Fibroblast of lung (primary cell): ENCODE results near the gene TYW1. TPM values are rescaled to one million over a fixed set of nuclear protein-coding genes. Genes with fewer than 3 reads are reported as not detected.
"Not testable (repeated sequence)": the region's sequence is repeated elsewhere in the genome, so short reads cannot be mapped to it uniquely, and the experiment has no call there.

Source experiments
- DNase-seq, 2 donors: peaks; one replicate each; pipeline versions ENCODE4 v3.0.0 to v3.0.0-alpha.2; 2010; ENCODE audit warnings: low read depth in 2 of 2
- H2AFZ ChIP-seq: 2 replicates; pipeline ENCODE4 v1.5.1; 2012; ENCODE audit warnings: low read length, control low read depth, inconsistent platforms
- H3K27ac ChIP-seq: 2 replicates; pipeline ENCODE4 v1.5.1; 2011; ENCODE audit warnings: low read length, control low read depth; ENCODE audit not compliant: insufficient read depth
- H3K27me3 ChIP-seq: 2 replicates; pipeline ENCODE4 v1.5.1; 2011; ENCODE audit warnings: mild to moderate bottlenecking, low read length; ENCODE audit not compliant: control insufficient read depth, insufficient read depth
- H3K36me3 ChIP-seq: 2 replicates; pipeline ENCODE4 v1.5.1; 2011; ENCODE audit warnings: low read length; ENCODE audit not compliant: control insufficient read depth, insufficient read depth
- H3K4me1 ChIP-seq: 2 replicates; pipeline ENCODE4 v1.5.1; 2011; ENCODE audit warnings: low read length; ENCODE audit not compliant: control insufficient read depth, insufficient read depth; ENCODE audit errors: extremely low read depth
- H3K4me2 ChIP-seq: 2 replicates; pipeline ENCODE4 v1.5.1; 2011; ENCODE audit warnings: low read length, control low read depth; ENCODE audit not compliant: insufficient read depth; ENCODE audit errors: extremely low read depth
- H3K4me3 ChIP-seq, 4 experiments: fragments of 200-600 bp in 1 of 4; sonication (generic) in 1 of 4; replicated peaks in 1 of 4; 2 replicates each; pipeline ENCODE4 v1.5.1; 2011 to 2016; ENCODE audit warnings: low read length in 4 of 4, low read depth in 3 of 4, mild to moderate bottlenecking in 3 of 4, control low read depth in 2 of 4, inconsistent platforms in 1 of 4, mixed read lengths in 1 of 4; ENCODE audit not compliant: insufficient read depth in 1 of 4; ENCODE audit errors: control extremely low read depth in 1 of 4
- H3K79me2 ChIP-seq: 2 replicates; pipeline ENCODE4 v1.5.1; 2012; ENCODE audit warnings: mild to moderate bottlenecking, low read length, inconsistent platforms; ENCODE audit not compliant: control insufficient read depth, insufficient read depth
- H3K9ac ChIP-seq: 2 replicates; pipeline ENCODE4 v1.5.1; 2011; ENCODE audit warnings: mild to moderate bottlenecking, low read length, control low read depth; ENCODE audit not compliant: insufficient read depth
- H3K9me3 ChIP-seq: 2 replicates; pipeline ENCODE4 v1.5.1; 2012; ENCODE audit warnings: low read depth, low read length; ENCODE audit not compliant: control insufficient read depth, insufficient read depth
- H4K20me1 ChIP-seq: 2 replicates; pipeline ENCODE4 v1.5.1; 2011; ENCODE audit warnings: low read length; ENCODE audit not compliant: control insufficient read depth, insufficient read depth; ENCODE audit errors: extremely low read depth
- polyA plus RNA-seq, 2 donors: library from polyadenylated mRNA; depleted of rRNA in 1 of 2; stranded (reverse) in 1 of 2; unstranded in 1 of 2; fragments of >200 nt; gene quantifications; 2 replicates each; pipeline ENCODE4 v1.2.1, GENCODE V29; 2011 to 2012; ENCODE audit warnings: missing spikeins in 1 of 2
- total RNA-seq: library from RNA; depleted of rRNA; stranded (reverse); fragments of >200 nt; gene quantifications from 2 replicates; pipeline ENCODE4 v1.2.1, GENCODE V29; 2014

Gene TYW1
- total and polyA plus RNA-seq, 2 donors (not counting 1 experiment from before 2014, with no cell fraction given), result 16.7 to 25.1 TPM

DNA sequence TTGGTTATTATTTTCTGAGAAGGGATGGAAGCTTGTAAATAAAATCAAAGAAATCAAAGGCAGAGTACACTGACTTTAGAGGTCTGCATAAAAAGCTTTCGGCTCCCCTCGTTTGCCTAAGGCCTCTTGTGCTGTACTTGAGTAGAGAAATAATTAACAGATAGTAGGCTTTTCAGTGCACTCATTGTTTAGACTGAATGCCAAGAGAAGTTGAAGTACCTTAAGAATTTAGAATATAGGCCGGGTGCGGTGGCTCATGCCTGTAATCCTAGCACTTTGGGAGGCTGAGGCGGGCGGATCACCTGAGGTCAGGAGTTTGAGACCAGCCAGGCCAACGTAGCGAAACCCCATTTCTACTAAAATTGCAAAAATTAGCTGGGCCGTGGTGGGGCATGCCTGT lies 232.4 kb downstream of the TYW1 start:
- H3K4me1 ChIP-seq, DNase-seq, H3K4me3 ChIP-seq, H2AFZ ChIP-seq, H3K79me2 ChIP-seq, H3K27ac ChIP-seq, H3K9ac ChIP-seq, H3K9me3 ChIP-seq, H3K27me3 ChIP-seq, H3K36me3 ChIP-seq, H3K4me2 ChIP-seq, H4K20me1 ChIP-seq: not testable (repeated sequence)

DNA sequence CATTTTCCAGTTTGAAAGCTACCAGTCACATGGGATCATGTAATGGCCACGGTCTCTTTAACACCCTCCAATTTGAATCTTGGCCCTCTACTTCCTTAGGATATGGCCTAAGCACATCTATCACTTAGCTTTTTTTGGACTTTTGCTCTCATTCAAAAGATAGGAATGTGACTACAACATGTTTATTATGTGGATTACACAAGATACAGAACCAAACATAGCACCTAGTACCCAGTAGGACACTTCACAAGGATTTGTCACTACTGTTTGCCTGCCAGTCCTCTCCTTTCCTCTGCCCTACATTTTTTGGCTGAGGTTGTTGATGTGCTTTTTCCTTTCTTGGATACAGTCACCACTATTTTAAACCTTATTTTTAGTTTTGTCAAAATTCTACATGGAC lies 233.4 kb downstream of the TYW1 start:
- H3K4me3 ChIP-seq, H3K79me2 ChIP-seq, H3K27ac ChIP-seq, H3K27me3 ChIP-seq, H2AFZ ChIP-seq, DNase-seq, H3K9ac ChIP-seq, H3K4me2 ChIP-seq, H3K4me1 ChIP-seq, H4K20me1 ChIP-seq, H3K9me3 ChIP-seq, H3K36me3 ChIP-seq: not testable (repeated sequence)

DNA sequence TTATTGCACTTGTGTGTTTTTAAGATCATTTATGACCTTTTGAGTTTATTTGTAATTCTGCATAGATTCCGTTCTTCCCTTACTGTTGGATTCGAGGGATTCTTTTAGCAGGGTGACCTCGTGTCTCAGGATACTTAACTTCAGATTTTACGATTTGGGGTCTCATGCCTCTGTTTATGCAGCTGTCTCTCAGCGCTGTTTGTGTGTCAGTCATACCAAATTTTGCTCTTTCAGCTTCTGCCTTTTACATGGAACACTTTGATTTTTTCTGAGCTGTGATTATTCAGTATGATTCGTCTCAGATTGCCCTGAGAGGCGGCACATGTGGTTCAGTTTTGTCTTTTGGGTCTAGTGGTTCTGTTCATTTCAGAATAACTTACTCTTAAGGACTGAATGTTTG lies 236.9 kb downstream of the TYW1 start:
- not testable (repeated sequence) for H3K4me1 ChIP-seq, H3K9ac ChIP-seq, H3K4me2 ChIP-seq, DNase-seq, H4K20me1 ChIP-seq, H3K27me3 ChIP-seq, H3K79me2 ChIP-seq, H3K36me3 ChIP-seq, H2AFZ ChIP-seq, H3K9me3 ChIP-seq, H3K27ac ChIP-seq, H3K4me3 ChIP-seq

DNA sequence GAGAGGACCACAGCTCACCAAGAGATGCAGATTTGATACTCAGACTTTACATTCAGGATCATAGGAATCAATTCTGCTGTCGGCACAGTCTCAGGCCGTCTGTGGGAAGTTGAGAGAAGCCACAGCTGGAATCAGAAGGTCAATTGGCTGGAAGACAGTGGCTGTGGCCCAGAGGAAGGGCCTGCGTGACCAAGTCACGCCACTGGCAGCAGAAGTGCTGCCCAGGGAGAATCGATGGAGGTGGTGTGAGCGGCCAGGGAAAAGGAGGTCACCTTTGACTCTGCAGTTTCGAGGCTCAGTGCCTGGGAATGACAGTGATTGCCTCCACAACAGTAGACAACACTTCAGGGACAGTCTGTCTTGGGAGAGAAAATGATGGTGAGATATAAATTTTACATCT lies 239.6 kb downstream of the TYW1 start:
- H3K79me2 ChIP-seq, H3K9me3 ChIP-seq, H3K36me3 ChIP-seq, H3K27ac ChIP-seq, H3K9ac ChIP-seq, H3K27me3 ChIP-seq, H3K4me2 ChIP-seq, H2AFZ ChIP-seq, H3K4me1 ChIP-seq, DNase-seq, H3K4me3 ChIP-seq, H4K20me1 ChIP-seq: not testable (repeated sequence)

DNA sequence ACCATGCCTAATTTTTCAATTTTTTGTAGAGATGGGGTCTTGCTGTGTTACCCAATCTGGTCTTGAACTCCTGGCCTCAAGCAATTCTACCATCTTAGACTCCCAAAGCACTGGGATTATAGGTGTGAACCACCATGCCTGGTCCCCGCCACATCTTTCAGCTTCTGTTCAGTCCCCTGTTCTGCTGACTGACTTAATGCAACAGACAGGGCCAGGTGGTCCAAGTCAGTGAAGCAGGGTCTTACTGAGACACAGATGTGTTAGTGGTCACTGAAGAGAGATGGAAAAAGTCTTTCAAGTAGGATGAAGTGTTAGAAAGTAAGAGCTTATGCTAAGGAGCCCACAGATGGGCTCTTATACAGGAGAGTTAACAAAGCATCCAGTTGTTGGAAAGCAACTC lies 246.2 kb downstream of the TYW1 start:
- H3K36me3 ChIP-seq, H3K4me3 ChIP-seq, H3K9me3 ChIP-seq, H3K27me3 ChIP-seq, H3K4me1 ChIP-seq, DNase-seq, H2AFZ ChIP-seq, H4K20me1 ChIP-seq, H3K27ac ChIP-seq, H3K9ac ChIP-seq, H3K4me2 ChIP-seq, H3K79me2 ChIP-seq: not testable (repeated sequence)

DNA sequence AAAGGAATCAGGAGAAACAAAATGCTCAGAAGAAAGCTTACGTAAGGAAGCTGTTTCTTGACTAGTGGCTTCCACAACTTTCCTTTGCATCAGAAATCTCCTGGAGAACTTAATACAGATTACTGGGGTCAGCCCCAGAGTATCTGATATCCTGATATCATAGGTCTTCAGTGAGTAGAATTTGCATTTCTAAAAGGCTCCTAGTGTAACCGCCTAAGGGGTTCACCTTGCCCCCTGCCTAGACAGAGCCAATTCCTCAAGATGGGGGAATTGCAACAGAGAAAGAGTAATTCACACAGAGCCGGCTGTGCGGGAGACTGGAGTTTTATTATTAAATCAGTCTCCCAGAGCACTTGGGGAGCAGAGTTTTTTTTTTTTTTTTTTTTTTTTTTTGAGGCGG lies 251.7 kb downstream of the TYW1 start:
- not testable (repeated sequence) for H3K4me1 ChIP-seq, H4K20me1 ChIP-seq, H3K27ac ChIP-seq, H3K27me3 ChIP-seq, H3K79me2 ChIP-seq, H3K9me3 ChIP-seq, H3K36me3 ChIP-seq, H3K9ac ChIP-seq, DNase-seq, H3K4me2 ChIP-seq, H2AFZ ChIP-seq, H3K4me3 ChIP-seq
